ENCODE results near the gene COL27A1.

The COL27A1 gene

DNA sequence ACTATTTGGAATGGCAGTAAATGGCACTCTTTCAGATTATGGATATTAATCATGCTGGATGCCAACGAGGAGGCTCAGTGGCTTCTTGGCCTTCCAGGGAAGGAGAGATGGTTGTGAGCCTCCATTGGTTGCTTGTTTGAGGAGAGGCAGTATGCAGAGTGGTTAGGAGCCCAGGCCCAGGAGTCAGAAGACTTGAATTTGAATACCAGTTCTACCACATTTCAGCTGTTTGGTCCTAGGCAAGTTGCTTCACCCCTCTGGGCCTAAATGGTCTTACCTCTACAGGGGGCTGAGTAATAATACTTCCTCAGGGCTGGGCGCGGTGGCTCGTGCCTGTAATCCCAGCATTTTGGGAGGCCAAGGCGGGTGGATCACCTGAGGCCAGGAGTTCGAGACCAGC is 52.5 kb downstream of the COL27A1 start:
- TF ChIP-seq POLR2AphosphoS5 (IDR thresholded peaks at IDR 0.05; ENCODE audit: low read depth, low read length), result no peak
- no peak for TF ChIP-seq POLR2A (IDR thresholded peaks at IDR 0.05; ENCODE audit: low read depth, low read length)
- no peak for TF ChIP-seq TAF1 (IDR thresholded peaks at IDR 0.05; ENCODE audit: borderline replicate concordance, low read depth, low read length)
- no peak for FAIRE-seq
- DNase-seq (ENCODE audit: insufficient read length), result no peak

- TF ChIP-seq POLR2AphosphoS5 (IDR thresholded peaks at IDR 0.05; ENCODE audit: low read depth, low read length) (no peak), TAF1 (IDR thresholded peaks at IDR 0.05; ENCODE audit: borderline replicate concordance, low read depth, low read length) (no peak), POLR2A (IDR thresholded peaks at IDR 0.05; ENCODE audit: low read depth, low read length) (no peak)
- FAIRE-seq (no peak), DNase-seq (ENCODE audit: insufficient read length) (no peak)
Observed at GRCh38 chr9:114209151-114209550, 53.8 kb downstream of the COL27A1 start.

DNA sequence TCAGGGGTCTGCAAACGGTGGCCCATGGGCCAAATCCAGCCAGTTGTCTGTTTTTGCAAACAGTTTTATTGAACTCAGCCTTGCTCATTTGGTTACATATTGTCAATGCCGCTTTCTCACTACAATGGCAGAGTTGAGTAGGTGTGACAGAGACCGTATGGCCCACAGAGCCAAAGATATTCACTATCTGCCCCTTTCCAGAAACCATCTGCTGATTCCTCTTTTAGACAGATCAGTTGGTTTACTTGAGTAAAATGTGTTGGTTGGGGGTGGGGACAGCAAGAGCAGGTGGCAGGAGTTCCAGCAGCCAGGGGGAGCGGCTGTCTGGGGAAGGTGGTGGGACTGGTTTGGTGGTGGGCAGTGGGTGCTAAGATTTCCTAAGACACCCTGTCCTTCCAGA is 54.8 kb downstream of the COL27A1 start:
- TF ChIP-seq POLR2AphosphoS5 (IDR thresholded peaks at IDR 0.05; ENCODE audit: low read depth, low read length) (no peak), TAF1 (IDR thresholded peaks at IDR 0.05; ENCODE audit: borderline replicate concordance, low read depth, low read length) (no peak)
- no peak for DNase-seq (ENCODE audit: insufficient read length)
- FAIRE-seq, result no peak

DNA sequence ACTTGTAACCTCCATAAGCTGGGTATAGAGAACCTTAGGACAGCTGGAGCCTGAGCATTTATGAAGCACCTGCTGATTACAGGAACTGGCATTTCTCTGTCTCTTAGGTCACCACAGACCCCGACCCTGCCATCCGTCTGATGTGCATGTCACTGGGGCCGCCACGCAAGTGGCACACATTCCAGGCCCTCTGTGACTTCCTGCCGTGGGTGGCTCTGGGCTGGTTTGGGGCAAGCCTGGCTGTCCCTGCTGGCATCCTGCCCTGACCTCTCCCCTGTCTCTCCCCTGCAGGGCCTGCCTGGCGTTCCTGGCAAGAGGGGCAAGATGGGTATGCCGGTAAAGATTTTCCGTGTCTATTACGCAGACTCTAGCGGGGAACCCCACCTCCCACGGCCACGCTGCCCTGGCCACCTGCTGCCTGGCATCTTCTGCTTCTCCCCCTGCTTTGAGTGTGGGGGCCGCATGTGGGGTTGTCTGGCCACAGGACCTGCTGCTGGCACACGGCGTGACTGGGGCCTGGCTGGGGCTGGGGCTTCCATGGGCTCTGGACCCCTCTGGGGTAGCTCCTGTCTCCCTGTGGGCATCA is 55.4 kb downstream of the COL27A1 start:
- no peak for TF ChIP-seq POLR2AphosphoS5 (IDR thresholded peaks at IDR 0.05; ENCODE audit: low read depth, low read length)
- TF ChIP-seq TAF1 (IDR thresholded peaks at IDR 0.05; ENCODE audit: borderline replicate concordance, low read depth, low read length), result no peak
- TF ChIP-seq POLR2A (IDR thresholded peaks at IDR 0.05; ENCODE audit: low read depth, low read length), result no peak
- no peak for FAIRE-seq
- DNase-seq (ENCODE audit: insufficient read length), result no peak

DNA sequence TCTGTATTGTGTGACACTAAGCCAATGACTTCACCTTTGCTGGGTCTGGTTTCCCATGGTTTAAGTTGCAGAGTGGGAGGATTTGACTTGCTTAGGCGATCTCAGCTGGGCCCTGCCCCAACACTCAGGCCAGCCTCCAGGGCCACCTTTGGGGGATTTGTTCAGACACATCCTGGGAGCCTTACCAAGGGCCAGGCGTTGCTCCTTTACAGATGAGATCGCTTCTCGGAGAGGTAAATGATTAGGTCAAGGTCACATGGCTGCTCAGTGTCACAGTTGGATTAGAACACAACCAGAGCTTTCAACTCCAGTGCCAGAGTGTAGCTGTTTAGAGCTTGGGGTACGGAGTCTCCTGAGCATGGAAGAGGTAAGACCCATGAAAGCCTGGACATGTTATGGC is 57.5 kb downstream of the COL27A1 start:
- DNase-seq (ENCODE audit: insufficient read length), result no peak
- FAIRE-seq, result no peak
- no peak for TF ChIP-seq POLR2AphosphoS5 (IDR thresholded peaks at IDR 0.05; ENCODE audit: low read depth, low read length)
- TF ChIP-seq TAF1 (IDR thresholded peaks at IDR 0.05; ENCODE audit: borderline replicate concordance, low read depth, low read length), result no peak
- TF ChIP-seq POLR2A (IDR thresholded peaks at IDR 0.05; ENCODE audit: low read depth, low read length), result no peak

DNA sequence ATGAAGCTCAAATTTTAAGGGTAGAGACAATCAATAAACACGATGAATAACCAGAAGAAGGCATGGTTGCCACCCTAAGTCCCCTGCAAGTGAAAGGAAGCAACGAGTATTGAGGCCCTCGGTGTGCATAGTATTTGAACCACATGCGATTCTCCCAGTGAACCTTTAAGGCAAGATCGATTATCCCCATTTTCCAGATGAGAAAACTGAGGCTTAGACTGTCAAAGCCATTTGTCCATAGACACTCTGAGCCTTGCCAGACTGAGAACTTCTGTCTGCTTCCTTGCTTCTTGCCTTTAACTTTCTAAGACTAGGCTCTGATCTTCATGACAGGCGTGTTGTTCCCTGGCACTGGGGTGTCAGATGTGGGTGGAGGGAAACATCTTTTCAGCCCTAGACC is 58.2 kb downstream of the COL27A1 start:
- no peak for FAIRE-seq
- no peak for DNase-seq (ENCODE audit: insufficient read length)
- TF ChIP-seq POLR2A (IDR thresholded peaks at IDR 0.05; ENCODE audit: low read depth, low read length) (no peak), POLR2AphosphoS5 (IDR thresholded peaks at IDR 0.05; ENCODE audit: low read depth, low read length) (no peak), TAF1 (IDR thresholded peaks at IDR 0.05; ENCODE audit: borderline replicate concordance, low read depth, low read length) (no peak)

GRCh38 chr9:114214181-114214580 is 58.8 kb downstream of the COL27A1 start:
- FAIRE-seq (no peak), DNase-seq (ENCODE audit: insufficient read length) (no peak)
- TF ChIP-seq POLR2A (IDR thresholded peaks at IDR 0.05; ENCODE audit: low read depth, low read length) (no peak), POLR2AphosphoS5 (IDR thresholded peaks at IDR 0.05; ENCODE audit: low read depth, low read length) (no peak), TAF1 (IDR thresholded peaks at IDR 0.05; ENCODE audit: borderline replicate concordance, low read depth, low read length) (no peak)

- no peak for FAIRE-seq
- TF ChIP-seq TAF1 (IDR thresholded peaks at IDR 0.05; ENCODE audit: borderline replicate concordance, low read depth, low read length), result no peak
- TF ChIP-seq POLR2AphosphoS5 (IDR thresholded peaks at IDR 0.05; ENCODE audit: low read depth, low read length), result no peak
- no peak for TF ChIP-seq POLR2A (IDR thresholded peaks at IDR 0.05; ENCODE audit: low read depth, low read length)
- DNase-seq (ENCODE audit: insufficient read length), result no peak
Observed at GRCh38 chr9:114214686-114215414, 59.5 kb downstream of the COL27A1 start.

- TF ChIP-seq POLR2AphosphoS5 (IDR thresholded peaks at IDR 0.05; ENCODE audit: low read depth, low read length) (no peak), POLR2A (IDR thresholded peaks at IDR 0.05; ENCODE audit: low read depth, low read length) (no peak), TAF1 (IDR thresholded peaks at IDR 0.05; ENCODE audit: borderline replicate concordance, low read depth, low read length) (no peak)
- DNase-seq (ENCODE audit: insufficient read length) (no peak), FAIRE-seq (no peak)
Observed at GRCh38 chr9:114216081-114216480, 60.7 kb downstream of the COL27A1 start.

DNA sequence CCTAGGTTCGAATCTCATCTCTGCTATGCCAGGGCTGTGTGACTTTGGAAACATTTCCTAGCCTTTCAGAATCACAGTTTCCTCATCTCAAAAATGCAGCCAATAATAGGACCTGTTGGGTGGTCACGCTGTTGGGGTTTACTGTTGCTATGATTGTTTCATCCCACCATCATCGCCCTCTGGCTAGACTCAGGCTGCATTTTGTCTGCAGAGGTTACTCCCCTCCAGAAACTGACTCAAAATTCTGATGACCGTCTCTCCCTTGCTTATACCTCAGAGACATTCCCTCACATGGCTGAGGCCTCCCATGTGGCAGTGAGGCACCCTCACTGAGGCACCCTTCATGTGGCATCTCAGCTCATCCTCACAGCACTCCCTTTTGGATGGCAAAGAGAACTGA is 61.6 kb downstream of the COL27A1 start:
- DNase-seq (ENCODE audit: insufficient read length) (no peak), FAIRE-seq (no peak)
- TF ChIP-seq POLR2AphosphoS5 (IDR thresholded peaks at IDR 0.05; ENCODE audit: low read depth, low read length), result no peak
- no peak for TF ChIP-seq POLR2A (IDR thresholded peaks at IDR 0.05; ENCODE audit: low read depth, low read length)
- TF ChIP-seq TAF1 (IDR thresholded peaks at IDR 0.05; ENCODE audit: borderline replicate concordance, low read depth, low read length), result no peak

GRCh38 chr9:114218264-114219120 is 63.2 kb downstream of the COL27A1 start:
- TF ChIP-seq POLR2A (IDR thresholded peaks at IDR 0.05; ENCODE audit: low read depth, low read length), result no peak
- TF ChIP-seq POLR2AphosphoS5 (IDR thresholded peaks at IDR 0.05; ENCODE audit: low read depth, low read length), result no peak
- TF ChIP-seq TAF1 (IDR thresholded peaks at IDR 0.05; ENCODE audit: borderline replicate concordance, low read depth, low read length), result no peak
- DNase-seq (ENCODE audit: insufficient read length), result no peak
- FAIRE-seq, result no peak

All from GM12892 (cell line).